ENCODE measurements around the gene MNDA. TPM values are rescaled to one million over a fixed set of nuclear protein-coding genes. Genes with fewer than 3 reads are reported as not detected.
"Not testable (repeated sequence)": the region's sequence is repeated elsewhere in the genome, so short reads cannot be mapped to it uniquely, and the experiment has no call there.

Gene MNDA
- total RNA-seq, 1 experiment from 2014 or later: not detected

DNA sequence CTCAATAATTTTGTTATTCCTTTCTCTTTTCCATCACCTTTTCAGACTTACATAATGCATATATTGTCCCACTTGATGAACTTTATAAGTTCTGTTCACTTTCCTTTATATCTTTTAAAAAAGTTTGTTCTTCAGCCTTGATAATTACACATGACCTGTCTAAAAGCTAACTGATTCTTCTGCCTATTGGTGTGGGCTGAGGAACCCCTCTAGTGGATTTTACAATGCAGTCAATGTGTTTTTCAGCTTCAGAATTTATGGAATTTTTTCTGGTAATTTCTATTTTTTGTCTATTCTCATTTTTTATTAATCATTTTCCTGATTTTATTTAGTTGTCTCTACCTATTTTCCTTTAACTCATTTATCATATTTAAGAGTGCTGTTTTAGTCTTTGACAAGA is 7.5 kb downstream of the MNDA start:
- no peak for DNase-seq (ENCODE audit: low read depth)

DNA sequence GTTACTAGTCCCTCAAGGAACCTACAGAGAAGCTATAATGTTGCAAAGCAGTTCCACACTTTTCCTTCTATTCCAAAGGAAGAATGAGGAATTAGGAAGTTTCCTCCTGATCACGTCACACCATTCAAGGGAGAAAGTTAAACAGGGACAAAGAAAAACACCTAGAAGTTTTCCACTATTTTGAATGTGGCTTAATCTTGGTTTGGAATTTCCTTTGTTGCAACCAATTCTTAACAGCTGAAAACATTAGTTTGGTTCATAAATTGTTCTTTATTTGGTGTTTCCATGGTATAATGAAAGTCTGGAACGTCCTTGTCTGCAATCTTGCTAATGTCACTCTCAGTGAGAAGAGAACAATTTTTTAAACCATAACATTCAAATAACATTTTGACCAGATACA is 8.4 kb downstream of the MNDA start:
- DNase-seq (ENCODE audit: low read depth): no peak

DNA sequence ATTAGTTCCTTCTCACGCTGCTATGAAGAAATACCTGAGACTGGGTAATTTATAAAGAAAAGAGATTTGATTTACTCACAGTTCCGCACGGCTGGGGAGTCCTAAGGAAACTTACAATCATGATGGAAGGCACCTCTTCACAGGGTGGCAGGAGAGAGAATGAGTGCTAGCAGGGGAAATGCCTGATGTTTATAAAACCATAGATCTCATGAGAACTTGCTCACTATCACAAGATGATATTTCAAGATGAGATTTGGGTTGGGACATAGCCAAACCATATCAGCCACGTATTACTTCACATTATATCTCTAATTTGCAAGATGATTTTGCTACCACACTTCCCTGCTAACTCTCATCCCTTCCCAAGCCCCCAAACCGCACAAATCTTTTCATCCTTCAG is 9.1 kb downstream of the MNDA start:
- DNase-seq (ENCODE audit: low read depth): no peak

DNA sequence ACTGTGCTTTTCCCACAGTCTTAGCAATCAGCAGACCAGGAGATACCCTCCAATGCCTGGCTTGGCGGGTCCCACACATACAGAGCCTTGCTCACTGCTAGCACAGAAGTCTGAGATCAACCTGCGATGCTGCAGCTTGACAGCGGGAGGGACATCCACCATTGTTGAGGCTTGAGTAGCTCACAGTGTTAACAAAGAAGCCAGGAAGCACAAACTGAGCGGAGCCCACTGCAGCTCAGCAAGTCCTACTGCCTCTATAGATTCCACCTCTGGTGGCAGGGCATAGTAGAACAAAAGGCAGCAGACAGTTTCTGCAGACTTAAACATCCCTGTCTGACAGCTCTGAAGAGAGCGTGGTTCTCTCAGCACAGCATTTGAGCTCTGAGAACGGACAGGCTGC is 33.4 kb downstream of the MNDA start:
- DNase-seq (ENCODE audit: low read depth): no peak

DNA sequence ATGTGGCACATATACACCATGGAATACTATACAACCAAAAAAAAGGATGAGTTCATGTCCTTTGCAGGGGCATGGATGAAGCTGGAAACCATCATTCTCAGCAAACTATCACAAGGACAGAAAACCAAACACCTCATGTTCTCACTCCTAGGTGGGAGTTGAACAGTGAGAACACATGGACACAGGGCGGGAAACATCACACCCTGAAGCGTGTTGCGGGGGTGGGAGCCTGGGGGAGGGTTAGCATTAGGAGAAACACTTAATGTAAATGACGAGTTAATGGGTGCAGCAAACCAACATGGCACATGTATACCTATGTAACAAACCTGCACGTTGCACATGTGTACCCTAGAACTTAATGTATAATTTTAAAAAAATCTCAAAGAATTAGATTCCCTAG is 39.3 kb downstream of the MNDA start:
- DNase-seq (ENCODE audit: low read depth): not testable (repeated sequence)

DNA sequence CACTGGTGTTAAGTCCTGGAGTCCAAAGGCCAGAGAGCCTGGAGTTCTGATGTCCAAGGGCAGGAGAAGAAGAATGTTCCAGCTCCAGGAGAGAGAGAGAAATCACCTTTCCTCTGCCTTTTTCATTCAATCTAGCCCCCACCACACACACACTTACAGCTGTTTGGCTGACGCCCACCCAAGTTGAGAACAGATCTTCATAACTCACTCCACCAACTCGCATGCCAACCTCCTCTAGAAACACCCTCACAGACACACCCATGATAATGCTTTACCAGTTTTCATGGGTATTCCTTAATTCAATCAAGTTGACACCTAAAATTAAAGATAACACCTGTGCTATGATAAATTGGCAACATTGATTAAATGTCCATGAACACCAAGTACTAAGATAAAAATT is 42.0 kb downstream of the MNDA start:
- DNase-seq (ENCODE audit: low read depth): no peak

DNA sequence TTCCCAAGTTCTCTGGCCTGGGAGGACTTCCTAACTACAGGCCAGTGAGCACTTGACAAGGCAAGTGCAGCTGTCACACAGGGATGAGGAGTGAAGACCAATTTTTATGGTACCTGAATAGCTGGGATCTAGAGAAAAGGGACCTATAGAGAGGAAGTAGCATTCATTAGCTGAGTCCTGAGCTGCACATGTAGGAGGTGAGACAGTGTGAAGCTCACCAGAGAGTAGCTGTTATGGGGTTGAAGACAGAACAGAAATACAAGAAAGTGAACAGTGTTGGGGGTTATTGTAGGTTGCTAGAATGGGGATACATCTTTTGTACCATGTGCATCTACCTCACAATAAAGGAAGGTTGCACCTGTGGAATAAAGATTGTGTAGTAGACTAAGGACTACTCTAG is 62.5 kb downstream of the MNDA start:
- DNase-seq (ENCODE audit: low read depth): no peak

DNA sequence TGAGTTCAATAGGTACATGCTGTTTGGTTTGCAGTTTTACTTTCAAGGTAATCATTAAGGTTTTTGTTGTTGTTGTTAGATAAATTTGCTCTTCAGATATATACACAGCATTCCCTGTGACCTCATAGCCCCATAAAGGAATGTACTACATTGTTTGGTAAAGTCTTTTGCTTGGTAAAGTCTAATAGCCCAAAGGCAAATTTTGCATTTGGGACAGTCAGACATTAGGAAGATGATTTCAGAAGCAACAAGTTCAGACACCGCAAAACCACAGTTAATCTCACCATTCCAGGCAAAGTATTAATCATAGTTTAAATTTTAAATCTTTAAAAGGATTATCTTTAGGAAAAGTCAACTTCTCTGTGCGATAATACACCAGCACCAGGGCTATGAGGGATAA is 67.6 kb downstream of the MNDA start:
- DNase-seq (ENCODE audit: low read depth): no peak

Other genes starting within 250 kb of the MNDA start
- not detected in 2 replicates for gene OR10Z1, start 226.1 kb upstream of the MNDA start, total RNA-seq (2014; rRNA removed; shearing (Covaris generic))
- 0.06 and 0.42 TPM in 2 replicates for gene SPTA1, start 144.6 kb upstream of the MNDA start, total RNA-seq (2014; rRNA removed; shearing (Covaris generic))
- gene OR6K2, start 130.7 kb upstream of the MNDA start, total RNA-seq (2014; rRNA removed; shearing (Covaris generic)): not detected in 2 replicates
- gene OR6K3, start 110.6 kb upstream of the MNDA start, total RNA-seq (2014; rRNA removed; shearing (Covaris generic)): not detected in 2 replicates
- not detected in 2 replicates for gene OR6K6, start 76.6 kb upstream of the MNDA start, total RNA-seq (2014; rRNA removed; shearing (Covaris generic))
- gene OR6N1, start 59.2 kb upstream of the MNDA start, total RNA-seq (2014; rRNA removed; shearing (Covaris generic)): not detected in 2 replicates
- gene OR6N2, start 50.1 kb upstream of the MNDA start, total RNA-seq (2014; rRNA removed; shearing (Covaris generic)): not detected in 2 replicates
- gene PYHIN1, start 100.2 kb downstream of the MNDA start, total RNA-seq (2014; rRNA removed; shearing (Covaris generic)): not detected in 2 replicates
- gene IFI16, start 178.6 kb downstream of the MNDA start, total RNA-seq (2014; rRNA removed; shearing (Covaris generic)): 23.7 and 24.5 TPM in 2 replicates
- 3.9 and 5.3 TPM in 2 replicates for gene AIM2, start 245.4 kb downstream of the MNDA start, total RNA-seq (2014; rRNA removed; shearing (Covaris generic))